HFFc6 (cell line): Measurements from ENCODE around the gene MPRIP. TPM values are rescaled to one million over a fixed set of nuclear protein-coding genes. Genes with fewer than 3 reads are reported as not detected.

Experiments used
- DNase-seq: peaks from one replicate; pipeline ENCODE4 v3.0.0-alpha.2; 2018
- H3K27ac Mint-ChIP-seq: 2 replicates; pipeline ENCODE4 v1.8.0; 2020; ENCODE audit warnings: mild to moderate bottlenecking, mixed read lengths
- H3K27me3 Mint-ChIP-seq: 2 replicates; pipeline ENCODE4 v1.8.0; 2021; ENCODE audit warnings: mild to moderate bottlenecking, moderate library complexity, mixed read lengths; ENCODE audit not compliant: insufficient read depth
- H3K36me3 Mint-ChIP-seq: 2 replicates; pipeline ENCODE4 v1.8.0; 2021; ENCODE audit warnings: low read depth, mixed read lengths
- H3K4me1 Mint-ChIP-seq: 2 replicates; pipeline ENCODE4 v1.8.0; 2020; ENCODE audit warnings: low read depth, mixed read lengths
- H3K4me3 Mint-ChIP-seq: 2 replicates; pipeline ENCODE4 v1.8.0; 2020; ENCODE audit warnings: mild to moderate bottlenecking, moderate library complexity, mixed read lengths
- H3K9me3 Mint-ChIP-seq: 2 replicates; pipeline ENCODE4 v1.8.0; 2020; ENCODE audit warnings: mild to moderate bottlenecking, mixed read lengths
- total RNA-seq, 6 experiments: library from RNA; stranded (reverse); fragmentation: NEBNext Ultra II Directional; extraction: Animal tissue kit (Norgen Biotek cat#: 25700); gene quantifications; 2 replicates in 1 of 6; 3 replicates in 5 of 6; pipeline ENCODE4 v1.2.3, GENCODE V29; 2021
- TF ChIP-seq, protein P1 (sequence below): fragments of 200-600 bp; sonication (generic); IDR thresholded peaks from 2 replicates; pipeline ENCODE4 v1.5.0; 2021; ENCODE audit warnings: antibody characterized with exemption, mild to moderate bottlenecking

MPRIP gene
- total RNA-seq, 6 experiments from 2014 or later, result 350 to 409 (median 372) TPM

DNA sequence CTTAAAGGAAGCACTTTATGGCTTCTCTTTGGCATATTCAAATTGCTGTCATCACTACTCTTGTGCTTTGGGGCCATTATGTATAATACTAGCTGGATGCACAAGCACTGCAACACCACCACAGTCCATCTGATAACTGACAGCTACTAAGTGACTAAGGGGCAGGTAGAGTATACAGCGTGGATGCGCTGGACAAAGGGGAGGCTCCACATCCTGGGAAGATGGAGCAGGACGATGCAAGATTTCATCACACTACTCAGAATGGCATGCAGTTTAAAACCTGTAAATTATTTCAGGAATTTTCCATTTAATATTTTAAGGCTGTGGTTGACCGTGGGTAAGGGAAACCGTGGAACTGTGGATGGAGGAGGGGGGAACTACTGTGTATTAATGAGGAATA lies 25.0 kb downstream of the MPRIP start:
- peaks cover 12% of the 10 kb centered on the region for H3K36me3 Mint-ChIP-seq
- H3K27ac Mint-ChIP-seq, result peak overlapping the region; percentile 89
- TF ChIP-seq, protein P1, sequence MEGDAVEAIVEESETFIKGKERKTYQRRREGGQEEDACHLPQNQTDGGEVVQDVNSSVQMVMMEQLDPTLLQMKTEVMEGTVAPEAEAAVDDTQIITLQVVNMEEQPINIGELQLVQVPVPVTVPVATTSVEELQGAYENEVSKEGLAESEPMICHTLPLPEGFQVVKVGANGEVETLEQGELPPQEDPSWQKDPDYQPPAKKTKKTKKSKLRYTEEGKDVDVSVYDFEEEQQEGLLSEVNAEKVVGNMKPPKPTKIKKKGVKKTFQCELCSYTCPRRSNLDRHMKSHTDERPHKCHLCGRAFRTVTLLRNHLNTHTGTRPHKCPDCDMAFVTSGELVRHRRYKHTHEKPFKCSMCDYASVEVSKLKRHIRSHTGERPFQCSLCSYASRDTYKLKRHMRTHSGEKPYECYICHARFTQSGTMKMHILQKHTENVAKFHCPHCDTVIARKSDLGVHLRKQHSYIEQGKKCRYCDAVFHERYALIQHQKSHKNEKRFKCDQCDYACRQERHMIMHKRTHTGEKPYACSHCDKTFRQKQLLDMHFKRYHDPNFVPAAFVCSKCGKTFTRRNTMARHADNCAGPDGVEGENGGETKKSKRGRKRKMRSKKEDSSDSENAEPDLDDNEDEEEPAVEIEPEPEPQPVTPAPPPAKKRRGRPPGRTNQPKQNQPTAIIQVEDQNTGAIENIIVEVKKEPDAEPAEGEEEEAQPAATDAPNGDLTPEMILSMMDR, result no peak
- peak; percentile 33 for DNase-seq
- peak overlapping the region; percentile 66 for H3K4me3 Mint-ChIP-seq
- peaks cover 84% of the 10 kb centered on the region for H3K4me1 Mint-ChIP-seq
- no peaks in the 10 kb centered on the region; the same call in 1 of the 2 replicates for H3K27me3 Mint-ChIP-seq
- H3K9me3 Mint-ChIP-seq, result no peaks in the 10 kb centered on the region

- no peak for DNase-seq
- H3K27ac Mint-ChIP-seq, result 0 out of 2 replicates have a peak overlapping the region, but pooled peaks have one; percentile 1
- TF ChIP-seq, protein P1, result no peak
- no peaks in the 10 kb centered on the region for H3K27me3 Mint-ChIP-seq
- peaks cover 4% of the 10 kb centered on the region; the same call in 1 of the 2 replicates for H3K36me3 Mint-ChIP-seq
- peaks cover 84% of the 10 kb centered on the region for H3K4me1 Mint-ChIP-seq
- no peaks in the 10 kb centered on the region for H3K9me3 Mint-ChIP-seq
- no peak overlapping the region for H3K4me3 Mint-ChIP-seq
Measured at GRCh38 chr17:17069849-17070248, 27.6 kb downstream of the MPRIP start.

GRCh38 chr17:17070931-17071330 lies 28.7 kb downstream of the MPRIP start:
- no peak for DNase-seq
- peaks cover 84% of the 10 kb centered on the region for H3K4me1 Mint-ChIP-seq
- no peak overlapping the region for H3K4me3 Mint-ChIP-seq
- H3K27me3 Mint-ChIP-seq, result no peaks in the 10 kb centered on the region
- H3K27ac Mint-ChIP-seq, result no peak overlapping the region
- TF ChIP-seq, protein P1, result no peak
- H3K36me3 Mint-ChIP-seq, result peaks cover 4% of the 10 kb centered on the region; the same call in 1 of the 2 replicates
- H3K9me3 Mint-ChIP-seq, result no peaks in the 10 kb centered on the region

- peaks cover 84% of the 10 kb centered on the region for H3K4me1 Mint-ChIP-seq
- H3K27ac Mint-ChIP-seq, result peak overlapping the region; percentile 29; the same call in 1 of the 2 replicates
- no peak overlapping the region for H3K4me3 Mint-ChIP-seq
- peaks cover 9% of the 10 kb centered on the region for H3K36me3 Mint-ChIP-seq
- no peak for DNase-seq
- H3K27me3 Mint-ChIP-seq, result no peaks in the 10 kb centered on the region
- TF ChIP-seq, protein P1, result no peak
- H3K9me3 Mint-ChIP-seq, result no peaks in the 10 kb centered on the region
Measured at GRCh38 chr17:17071531-17072360, 29.5 kb downstream of the MPRIP start.

DNA sequence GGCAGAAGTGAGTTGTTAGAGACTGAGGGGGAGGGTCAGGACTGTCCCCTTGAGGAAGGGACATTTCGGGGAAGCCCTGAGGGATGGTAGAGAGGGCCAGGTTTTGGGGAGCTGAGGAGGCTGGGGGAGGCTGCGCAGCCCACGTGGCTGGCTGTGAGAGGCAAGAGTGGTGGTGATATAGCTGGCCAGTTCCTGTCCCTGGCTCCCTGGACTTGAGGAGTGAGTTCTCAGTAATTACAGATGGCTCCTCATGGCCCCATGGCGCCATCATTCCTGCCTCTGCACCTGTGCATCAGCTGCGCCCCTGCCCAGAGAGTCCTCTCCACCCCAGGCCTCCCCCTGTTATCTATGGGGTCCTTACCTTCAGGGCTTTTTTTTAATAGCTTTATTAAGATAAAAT lies 30.3 kb downstream of the MPRIP start:
- peak overlapping the region; percentile 50 for H3K27ac Mint-ChIP-seq
- no peaks in the 10 kb centered on the region for H3K9me3 Mint-ChIP-seq
- no peak overlapping the region for H3K4me3 Mint-ChIP-seq
- TF ChIP-seq, protein P1, result no peak
- DNase-seq, result no peak
- H3K36me3 Mint-ChIP-seq, result peaks cover 14% of the 10 kb centered on the region
- peaks cover 84% of the 10 kb centered on the region for H3K4me1 Mint-ChIP-seq
- H3K27me3 Mint-ChIP-seq, result no peaks in the 10 kb centered on the region
